ENCODE measurements around the gene CCDC66. TPM values are rescaled to one million over a fixed set of nuclear protein-coding genes. Genes with fewer than 3 reads are reported as not detected.

CCDC66 gene
- 46.4 and 52.7 TPM in 2 replicates for total RNA-seq
- long read RNA-seq, partial matches to known transcripts, result 15 of 44 reads
- long read RNA-seq, other reads (novel, unspliced or antisense), result 28 of 44 reads

- H3K9me3 Mint-ChIP-seq (ENCODE audit: low read depth), result no peaks in the 10 kb centered on the region
Observed at GRCh38 chr3:56556908-56557830, at the start of gene CCDC66. TSS of gene CCDC66 (plus strand) at chr3:56557175. CDS start at chr3:56557243, 68 bp downstream.

GRCh38 chr3:56519641-56520040 lies 37.3 kb upstream of the CCDC66 start:
- H3K9me3 Mint-ChIP-seq (ENCODE audit: low read depth), result no peaks in the 10 kb centered on the region
- no peak for TF ChIP-seq CTCF (IDR thresholded peaks at IDR 0.05; ENCODE audit: unreplicated experiment)
- H3K4me3 Mint-ChIP-seq (ENCODE audit: low read depth), result no peak overlapping the region
- H3K27me3 Mint-ChIP-seq, result peaks cover 11% of the 10 kb centered on the region
- H3K4me1 Mint-ChIP-seq (ENCODE audit: low read depth), result no peaks in the 10 kb centered on the region
- DNase-seq (ENCODE audit: low spot score, unreplicated experiment), result no peak
- no peaks in the 10 kb centered on the region for H3K36me3 Mint-ChIP-seq (ENCODE audit: insufficient read depth)
- H3K27ac Mint-ChIP-seq, result no peak overlapping the region

More at GRCh38 chr3:56556908-56557830, at the start of gene CCDC66:
- peak; percentile 68 for TF ChIP-seq CTCF (IDR thresholded peaks at IDR 0.05; ENCODE audit: unreplicated experiment)
- peak within 1 kb of the TSS; percentile 98 for H3K4me3 Mint-ChIP-seq (ENCODE audit: low read depth)
- H3K27ac Mint-ChIP-seq, result peak within 1 kb of the TSS; percentile 99
- peaks cover 10% of the 10 kb centered on the region for H3K36me3 Mint-ChIP-seq (ENCODE audit: insufficient read depth)
- H3K4me1 Mint-ChIP-seq (ENCODE audit: low read depth), result peaks cover 9% of the 10 kb centered on the region
- peak; percentile 83 for DNase-seq (ENCODE audit: low spot score, unreplicated experiment)
- peaks cover 14% of the 10 kb centered on the region for H3K27me3 Mint-ChIP-seq

GRCh38 chr3:56522374-56522773 lies 34.6 kb upstream of the CCDC66 start:
- Mint-ChIP-seq H3K27ac (no peak overlapping the region), H3K4me1 (ENCODE audit: low read depth) (no peaks in the 10 kb centered on the region), H3K9me3 (ENCODE audit: low read depth) (no peaks in the 10 kb centered on the region), H3K27me3 (peaks cover 7% of the 10 kb centered on the region), H3K4me3 (ENCODE audit: low read depth) (no peak overlapping the region), H3K36me3 (ENCODE audit: insufficient read depth) (no peaks in the 10 kb centered on the region)
- no peak for DNase-seq (ENCODE audit: low spot score, unreplicated experiment)
- TF ChIP-seq CTCF (IDR thresholded peaks at IDR 0.05; ENCODE audit: unreplicated experiment), result no peak

GRCh38 chr3:56525291-56525690 lies 31.7 kb upstream of the CCDC66 start:
- Mint-ChIP-seq H3K4me1 (ENCODE audit: low read depth) (no peaks in the 10 kb centered on the region), H3K4me3 (ENCODE audit: low read depth) (no peak overlapping the region), H3K27ac (no peak overlapping the region), H3K36me3 (ENCODE audit: insufficient read depth) (no peaks in the 10 kb centered on the region), H3K9me3 (ENCODE audit: low read depth) (no peaks in the 10 kb centered on the region), H3K27me3 (peaks cover 4% of the 10 kb centered on the region)
- DNase-seq (ENCODE audit: low spot score, unreplicated experiment), result no peak
- no peak for TF ChIP-seq CTCF (IDR thresholded peaks at IDR 0.05; ENCODE audit: unreplicated experiment)

GRCh38 chr3:56536735-56537134 lies 20.2 kb upstream of the CCDC66 start:
- no peaks in the 10 kb centered on the region for H3K9me3 Mint-ChIP-seq (ENCODE audit: low read depth)
- H3K4me1 Mint-ChIP-seq (ENCODE audit: low read depth), result no peaks in the 10 kb centered on the region
- H3K27me3 Mint-ChIP-seq, result peaks cover 11% of the 10 kb centered on the region
- DNase-seq (ENCODE audit: low spot score, unreplicated experiment), result no peak
- TF ChIP-seq CTCF (IDR thresholded peaks at IDR 0.05; ENCODE audit: unreplicated experiment), result no peak
- H3K36me3 Mint-ChIP-seq (ENCODE audit: insufficient read depth), result no peaks in the 10 kb centered on the region
- H3K4me3 Mint-ChIP-seq (ENCODE audit: low read depth), result no peak overlapping the region
- no peak overlapping the region for H3K27ac Mint-ChIP-seq
